Activated CD8-positive, alpha-beta T cell treated with anti-CD3 and anti-CD28 coated beads, Interleukin-2, amount 10 ng/mL, durations not matched to agents 7 days and 5 days (primary cell): ENCODE results near the gene ZNF2. TPM values are rescaled to one million over a fixed set of nuclear protein-coding genes. Genes with fewer than 3 reads are reported as not detected.

Experiments
- ATAC-seq: fragments of 150-1000 bp; cut with Tn5 transposase; one replicate; pipeline ENCODE4 v1.10.0; 2021; ENCODE audit warnings: moderate library complexity
- CTCF ChIA-PET: fragments of 350-600 bp; sonication (Branson Sonifier 250); formaldehyde crosslinking; loops from one replicate; lab custom pipeline; 2021; ENCODE audit warnings: antibody characterized with exemption; lab: Charles Lee
- POLR2A ChIA-PET: fragments of 350-600 bp; sonication (Branson Sonifier 250); formaldehyde crosslinking; loops from one replicate; lab custom pipeline; 2021; ENCODE audit warnings: antibody characterized with exemption; lab: Charles Lee
- DNase-seq: peaks from one replicate; pipeline ENCODE4 v3.0.0-alpha.2; 2020
- H3K27ac Mint-ChIP-seq: one replicate; pipeline ENCODE4 v1.8.0; 2021; ENCODE audit warnings: mild to moderate bottlenecking, mixed read lengths
- H3K27me3 Mint-ChIP-seq: one replicate; pipeline ENCODE4 v1.8.0; 2021; ENCODE audit warnings: low read depth, mixed read lengths
- H3K36me3 Mint-ChIP-seq: one replicate; pipeline ENCODE4 v1.8.0; 2021; ENCODE audit warnings: low read depth, mixed read lengths
- H3K4me1 Mint-ChIP-seq: one replicate; pipeline ENCODE4 v1.8.0; 2021; ENCODE audit warnings: low read depth, mixed read lengths
- H3K4me3 Mint-ChIP-seq: one replicate; pipeline ENCODE4 v1.8.0; 2021; ENCODE audit warnings: mild to moderate bottlenecking, mixed read lengths
- H3K9me3 Mint-ChIP-seq: one replicate; pipeline ENCODE4 v1.8.0; 2022; ENCODE audit warnings: mixed read lengths; ENCODE audit not compliant: insufficient read depth
- total RNA-seq, 2 experiments: library from RNA; stranded (reverse); gene quantifications; one replicate each; pipeline ENCODE4 v1.2.3, GENCODE V29; 2021

The ZNF2 gene
- 1 to 10 TPM; 4.5 to 5.0 TPM for total RNA-seq

- H3K36me3 Mint-ChIP-seq: peaks cover 19% of the 10 kb centered on the region
- peak within 1 kb of the TSS; percentile 96 for H3K27ac Mint-ChIP-seq
- ATAC-seq (peak; percentile 98), DNase-seq (peak; percentile 98)
- H3K27me3 Mint-ChIP-seq: no peaks in the 10 kb centered on the region
- ChIA-PET CTCF (interaction anchor here (0.8 to 3.1 kb wide), 6 partner anchors 44 to 208 kb away, joined by 4 to 16 read pairs (median 6); partner anchors contain the start of gene MRPS5), POLR2A (interaction anchor here (0.5 to 2.0 kb wide), 3 partner anchors 30 to 46 kb away, joined by 3 to 11 read pairs (median 3); partner anchors contain the start of gene MRPS5)
- H3K4me3 Mint-ChIP-seq: peak within 1 kb of the TSS; percentile 93
- no peaks in the 10 kb centered on the region for H3K9me3 Mint-ChIP-seq
- H3K4me1 Mint-ChIP-seq: peaks cover 27% of the 10 kb centered on the region
Measured at GRCh38 chr2:95165371-95166064, at the start of gene ZNF2. Gene ZNF2 (plus strand): TSS chr2:95165809. CDS start chr2:95176227, 10,418 bp downstream.

- no peak for DNase-seq
- H3K36me3 Mint-ChIP-seq: peaks cover 39% of the 10 kb centered on the region
- peaks cover 43% of the 10 kb centered on the region for H3K4me1 Mint-ChIP-seq
- no peaks in the 10 kb centered on the region for H3K27me3 Mint-ChIP-seq
- ChIA-PET CTCF (interaction anchor here (1.3 to 10.5 kb wide), 7 partner anchors 38 to 135 kb away, joined by 3 to 296 read pairs (median 10); partner anchors contain the start of genes MAL, ZNF2 and ZNF514), POLR2A (interaction anchor here (0.7 to 2.8 kb wide), 7 partner anchors 38 to 95 kb away, joined by 3 to 15 read pairs (median 11); partner anchors contain the start of genes MAL, ZNF2 and ZNF514)
- no peak for ATAC-seq
- H3K27ac Mint-ChIP-seq: peak overlapping the region; percentile 96
- peaks cover 4% of the 10 kb centered on the region for H3K9me3 Mint-ChIP-seq
- H3K4me3 Mint-ChIP-seq: peak overlapping the region; percentile 96
Measured at GRCh38 chr2:95121093-95121406, 44.6 kb upstream of the ZNF2 start.

- ATAC-seq: peak; percentile 97
- peaks cover 3% of the 10 kb centered on the region for H3K27me3 Mint-ChIP-seq
- H3K27ac Mint-ChIP-seq: peak within 1 kb of the TSS; percentile 96
- ChIA-PET CTCF (interaction anchor here (1.1 to 10.5 kb wide), 10 partner anchors 38 to 164 kb away, joined by 3 to 296 read pairs (median 5); partner anchors contain the start of genes MAL, ZNF2 and ZNF514), POLR2A (interaction anchor here (0.7 to 2.8 kb wide), 8 partner anchors 37 to 109 kb away, joined by 3 to 15 read pairs (median 7); partner anchors contain the start of genes MAL, ZNF2 and ZNF514)
- H3K4me1 Mint-ChIP-seq: peaks cover 43% of the 10 kb centered on the region
- peak within 1 kb of the TSS; percentile 96 for H3K4me3 Mint-ChIP-seq
- H3K36me3 Mint-ChIP-seq: peaks cover 35% of the 10 kb centered on the region
- H3K9me3 Mint-ChIP-seq: peaks cover 4% of the 10 kb centered on the region
- DNase-seq: peak; percentile 87
Measured at GRCh38 chr2:95121407-95122196, 44.0 kb upstream of the ZNF2 start, which contains the start of gene MRPS5. Gene MRPS5 (minus strand): TSS chr2:95121808. CDS start chr2:95121791, 17 bp downstream.

- no peak for DNase-seq
- H3K4me1 Mint-ChIP-seq: peaks cover 40% of the 10 kb centered on the region
- H3K27ac Mint-ChIP-seq: peak overlapping the region; percentile 96
- POLR2A ChIA-PET: interaction anchor here (0.9 to 2.8 kb wide), 8 partner anchors 20 to 110 kb away, joined by 3 to 15 read pairs (median 7); partner anchors contain the start of genes MAL, ZNF2 and ZNF514
- peaks cover 4% of the 10 kb centered on the region for H3K9me3 Mint-ChIP-seq
- peaks cover 33% of the 10 kb centered on the region for H3K36me3 Mint-ChIP-seq
- CTCF ChIA-PET: interaction anchor here (1.1 to 10.5 kb wide), 9 partner anchors 37 to 165 kb away, joined by 3 to 296 read pairs (median 6); partner anchors contain the start of genes MAL and ZNF514
- peak overlapping the region; percentile 96 for H3K4me3 Mint-ChIP-seq
- H3K27me3 Mint-ChIP-seq: peaks cover 3% of the 10 kb centered on the region
- no peak for ATAC-seq
Measured at GRCh38 chr2:95122197-95122551, 43.4 kb upstream of the ZNF2 start.

GRCh38 chr2:95138702-95139101 lies 26.9 kb upstream of the ZNF2 start:
- Mint-ChIP-seq H3K4me1 (no peaks in the 10 kb centered on the region), H3K9me3 (peaks cover 26% of the 10 kb centered on the region), H3K27me3 (no peaks in the 10 kb centered on the region), H3K4me3 (no peak overlapping the region), H3K36me3 (peaks cover 9% of the 10 kb centered on the region), H3K27ac (no peak overlapping the region)
- ATAC-seq (no peak), DNase-seq (no peak)
- ChIA-PET CTCF (no interaction called here), POLR2A (no interaction called here)

- DNase-seq (no peak), ATAC-seq (no peak)
- H3K4me3 Mint-ChIP-seq: no peak overlapping the region
- ChIA-PET CTCF (no interaction called here), POLR2A (no interaction called here)
- H3K9me3 Mint-ChIP-seq: peaks cover 60% of the 10 kb centered on the region
- no peaks in the 10 kb centered on the region for H3K4me1 Mint-ChIP-seq
- H3K27ac Mint-ChIP-seq: no peak overlapping the region
- H3K36me3 Mint-ChIP-seq: peaks cover 30% of the 10 kb centered on the region
- no peaks in the 10 kb centered on the region for H3K27me3 Mint-ChIP-seq
Measured at GRCh38 chr2:95143838-95144237, 21.8 kb upstream of the ZNF2 start.

GRCh38 chr2:95149397-95149984 lies 16.1 kb upstream of the ZNF2 start:
- Mint-ChIP-seq H3K9me3 (peaks cover 57% of the 10 kb centered on the region), H3K36me3 (peaks cover 74% of the 10 kb centered on the region), H3K4me1 (no peaks in the 10 kb centered on the region), H3K4me3 (no peak overlapping the region), H3K27me3 (no peaks in the 10 kb centered on the region), H3K27ac (no peak overlapping the region)
- ATAC-seq: no peak
- ChIA-PET POLR2A (no interaction called here), CTCF (no interaction called here)
- no peak for DNase-seq

- CTCF ChIA-PET: interaction anchor here (1.5 to 3.1 kb wide), 3 partner anchors 11 to 136 kb away, joined by 4 to 14 read pairs (median 7); no protein-coding TSS in a partner anchor
- POLR2A ChIA-PET: interaction anchor here (1.1 to 2.9 kb wide), 2 partner anchors 38 to 43 kb away, joined by 3 to 13 read pairs; partner anchors contain the start of gene MRPS5
- Mint-ChIP-seq H3K36me3 (peaks cover 42% of the 10 kb centered on the region), H3K27ac (no peak overlapping the region), H3K4me1 (peaks cover 19% of the 10 kb centered on the region), H3K27me3 (no peaks in the 10 kb centered on the region), H3K4me3 (peak overlapping the region; percentile 81), H3K9me3 (peaks cover 12% of the 10 kb centered on the region)
- ATAC-seq (no peak), DNase-seq (no peak)
Measured at GRCh38 chr2:95158441-95158840, 7.2 kb upstream of the ZNF2 start.

- Mint-ChIP-seq H3K27ac (peak overlapping the region; percentile 83), H3K27me3 (no peaks in the 10 kb centered on the region), H3K36me3 (peaks cover 37% of the 10 kb centered on the region), H3K4me1 (peaks cover 21% of the 10 kb centered on the region), H3K4me3 (peak overlapping the region; percentile 81), H3K9me3 (peaks cover 12% of the 10 kb centered on the region)
- ChIA-PET CTCF (interaction anchor here (0.8 to 3.1 kb wide), 6 partner anchors 10 to 136 kb away, joined by 3 to 14 read pairs (median 4); no protein-coding TSS in a partner anchor), POLR2A (interaction anchor here (1.1 to 2.9 kb wide), 4 partner anchors 36 to 136 kb away, joined by 3 to 13 read pairs (median 3); partner anchors contain the start of gene MRPS5)
- DNase-seq (peak; percentile 40), ATAC-seq (peak; percentile 75)
Measured at GRCh38 chr2:95158891-95159619, 6.6 kb upstream of the ZNF2 start.

GRCh38 chr2:95159690-95160449 lies 5.7 kb upstream of the ZNF2 start, which contains the start of gene ZNF514:
Gene ZNF514 (minus strand): TSS chr2:95159848. CDS start chr2:95153253, 6,595 bp downstream.
- Mint-ChIP-seq H3K27ac (peak within 1 kb of the TSS; percentile 90), H3K27me3 (no peaks in the 10 kb centered on the region), H3K4me3 (peak within 1 kb of the TSS; percentile 82), H3K9me3 (peaks cover 12% of the 10 kb centered on the region), H3K4me1 (peaks cover 28% of the 10 kb centered on the region), H3K36me3 (peaks cover 31% of the 10 kb centered on the region)
- CTCF ChIA-PET: interaction anchor here (0.8 to 3.1 kb wide), 6 partner anchors 9 to 137 kb away, joined by 3 to 14 read pairs (median 4); no protein-coding TSS in a partner anchor
- POLR2A ChIA-PET: interaction anchor here (1.1 to 2.9 kb wide), 4 partner anchors 36 to 137 kb away, joined by 3 to 13 read pairs (median 3); partner anchors contain the start of gene MRPS5
- ATAC-seq: peak; percentile 93
- DNase-seq: peak; percentile 81
